Suppressor macrophage (primary cell): ENCODE data around the gene TNIK.
"Not testable (repeated sequence)": the region's sequence is repeated elsewhere in the genome, so short reads cannot be mapped to it uniquely, and the experiment has no call there.

Experiments used
- DNase-seq, 4 experiments: peaks; one replicate each; pipeline ENCODE4 v3.0.0-alpha.2; 2020 to 2022

Gene TNIK

DNA sequence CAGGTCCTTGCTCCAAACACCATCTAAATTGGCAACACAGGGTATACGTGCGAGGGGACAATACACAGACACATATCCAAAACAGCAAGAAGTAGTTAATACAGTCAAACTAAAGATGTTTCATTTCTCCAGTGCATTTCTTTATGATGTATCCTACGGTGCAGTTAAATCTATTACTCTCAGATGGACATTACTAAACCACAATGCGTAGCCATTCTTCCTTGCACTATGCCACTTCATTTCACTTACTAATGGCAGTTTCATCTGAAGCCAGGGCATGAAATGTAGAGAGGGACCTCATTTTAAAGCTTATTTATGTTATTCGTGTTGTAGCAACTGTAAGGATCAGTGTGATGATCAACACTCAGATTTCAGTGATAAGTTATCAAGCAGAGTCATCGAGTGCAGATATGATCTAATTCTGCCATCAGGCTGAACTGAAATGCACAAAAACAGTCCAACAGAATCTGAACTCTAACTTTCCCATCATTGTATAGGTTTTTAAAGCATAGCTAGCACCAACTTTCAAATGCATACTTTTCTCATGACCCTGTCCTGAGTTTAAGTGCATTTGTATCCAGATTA, 14.5 kb downstream of the TNIK start:
- no peak for DNase-seq

DNA sequence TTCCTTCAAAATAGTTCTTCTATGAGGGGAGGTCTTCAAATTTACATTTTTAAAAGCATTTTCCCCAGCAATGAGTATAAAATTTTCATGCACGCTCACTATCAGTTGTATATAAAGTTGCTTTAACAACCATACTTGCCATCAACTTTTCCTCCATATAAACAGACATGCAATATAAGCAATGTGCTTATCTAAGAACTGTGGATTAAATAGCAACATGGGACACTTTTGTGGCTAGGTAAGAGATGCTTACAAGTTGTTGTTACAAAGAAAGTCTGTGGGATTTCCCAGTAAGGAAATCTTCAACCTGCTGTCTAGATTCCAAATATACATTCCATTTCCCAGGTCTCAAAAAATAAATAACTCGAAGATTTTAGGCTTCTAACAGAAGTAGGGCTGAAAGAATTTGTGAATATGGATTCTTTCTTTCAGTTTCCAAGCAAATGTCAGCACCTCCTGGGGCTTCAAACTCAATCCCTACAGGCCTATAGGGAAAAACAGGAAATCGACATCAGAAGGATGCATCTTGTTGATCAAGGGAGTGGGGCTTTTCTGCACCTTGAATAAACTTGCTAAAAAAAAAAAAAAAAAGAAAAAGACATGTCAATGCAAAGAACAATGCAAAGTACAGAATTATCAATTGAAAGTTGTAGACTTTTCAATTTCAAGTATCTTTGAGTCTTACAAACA, 16.1 kb downstream of the TNIK start:
- no peak for DNase-seq

DNA sequence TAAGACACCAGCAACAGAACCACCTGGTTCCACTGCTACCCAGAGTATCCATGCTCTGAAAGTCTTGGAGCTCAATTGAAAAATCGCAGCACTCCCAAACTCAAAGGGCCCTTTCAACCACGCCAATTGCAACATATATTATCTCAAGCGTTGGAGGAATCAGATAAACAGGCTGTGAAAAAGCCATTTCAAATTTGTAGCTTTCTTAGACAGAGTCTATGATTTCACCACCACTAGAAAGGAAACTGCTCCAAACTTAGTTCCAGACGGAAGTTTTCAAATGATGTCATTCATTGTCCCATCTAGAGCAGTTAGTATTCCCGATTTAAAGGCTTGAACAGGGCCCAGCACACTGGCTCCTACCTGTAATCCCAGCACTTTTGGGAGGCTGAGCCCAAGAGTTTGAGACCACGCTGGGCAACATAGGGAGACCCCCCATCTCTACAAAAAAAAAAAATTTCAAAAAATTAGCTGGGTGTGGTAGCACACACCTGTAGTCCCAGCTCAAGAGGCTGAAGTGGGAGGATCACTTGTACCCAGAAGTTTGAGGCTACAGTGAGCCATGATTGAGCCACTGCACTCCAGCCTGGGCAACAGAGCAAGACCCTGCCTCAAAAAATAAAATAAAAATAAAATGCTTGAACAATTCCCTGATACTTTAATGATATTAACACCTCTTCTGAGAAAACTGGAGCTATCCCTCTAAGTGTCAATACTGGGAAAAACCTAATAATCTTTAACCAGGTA, 16.8 kb downstream of the TNIK start:
- no peak for DNase-seq

DNA sequence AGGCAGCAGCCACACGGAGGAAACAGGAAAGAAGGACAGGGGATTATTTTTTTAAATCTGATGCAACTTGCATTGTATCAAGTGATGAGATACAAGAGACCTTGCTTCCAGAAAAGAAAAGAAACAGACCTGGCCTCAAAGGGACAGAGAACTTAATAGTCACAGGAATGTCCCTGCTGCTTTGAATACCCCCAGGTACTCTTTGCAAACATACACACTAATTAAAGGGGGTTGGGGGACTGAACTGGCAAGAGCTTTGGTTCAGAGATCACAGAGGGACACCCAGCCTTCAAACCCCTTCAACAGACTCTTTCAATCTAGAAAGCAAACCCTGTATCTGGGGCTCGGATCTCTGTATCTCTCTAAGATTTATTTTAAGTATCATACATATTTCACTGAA, 18.0 kb downstream of the TNIK start:
- no peak for DNase-seq

DNA sequence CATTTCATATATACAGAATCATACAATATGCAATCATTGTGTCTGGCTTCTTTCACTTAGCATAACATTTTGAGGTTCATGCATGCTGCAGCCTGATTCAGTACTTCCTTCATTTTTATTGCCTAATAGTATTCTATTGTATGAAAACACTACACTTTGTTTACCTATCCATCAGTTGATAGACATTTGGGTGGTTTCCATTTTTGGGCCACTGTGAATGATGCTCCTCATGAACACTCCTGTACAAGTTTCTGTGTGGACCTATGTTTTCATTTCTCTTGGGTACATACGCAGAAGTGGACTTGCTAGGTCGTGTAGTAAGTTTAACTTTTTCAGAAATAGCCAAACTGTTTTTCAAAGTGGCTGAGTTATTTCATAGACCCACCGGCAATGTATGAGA, 18.8 kb downstream of the TNIK start:
- DNase-seq: no peak

DNA sequence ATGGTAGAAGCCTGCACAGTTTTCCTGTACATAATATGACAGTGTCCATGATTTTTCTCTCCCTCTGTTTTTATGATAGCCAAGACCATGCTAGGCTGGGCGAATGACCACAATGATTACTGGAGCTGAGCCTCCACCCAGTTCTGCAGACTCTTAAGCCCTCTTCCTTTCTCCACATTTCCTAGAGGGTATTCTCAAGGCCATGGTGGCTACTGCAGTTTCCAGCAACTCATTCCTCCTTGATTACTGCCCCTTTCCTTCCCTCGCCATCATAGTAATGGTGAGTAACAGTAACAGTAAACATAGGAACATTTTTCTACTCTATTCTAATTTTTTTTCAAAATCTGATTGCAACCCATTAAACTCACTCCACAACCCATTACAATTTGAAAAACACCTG, 20.2 kb downstream of the TNIK start:
- DNase-seq: no peak

DNA sequence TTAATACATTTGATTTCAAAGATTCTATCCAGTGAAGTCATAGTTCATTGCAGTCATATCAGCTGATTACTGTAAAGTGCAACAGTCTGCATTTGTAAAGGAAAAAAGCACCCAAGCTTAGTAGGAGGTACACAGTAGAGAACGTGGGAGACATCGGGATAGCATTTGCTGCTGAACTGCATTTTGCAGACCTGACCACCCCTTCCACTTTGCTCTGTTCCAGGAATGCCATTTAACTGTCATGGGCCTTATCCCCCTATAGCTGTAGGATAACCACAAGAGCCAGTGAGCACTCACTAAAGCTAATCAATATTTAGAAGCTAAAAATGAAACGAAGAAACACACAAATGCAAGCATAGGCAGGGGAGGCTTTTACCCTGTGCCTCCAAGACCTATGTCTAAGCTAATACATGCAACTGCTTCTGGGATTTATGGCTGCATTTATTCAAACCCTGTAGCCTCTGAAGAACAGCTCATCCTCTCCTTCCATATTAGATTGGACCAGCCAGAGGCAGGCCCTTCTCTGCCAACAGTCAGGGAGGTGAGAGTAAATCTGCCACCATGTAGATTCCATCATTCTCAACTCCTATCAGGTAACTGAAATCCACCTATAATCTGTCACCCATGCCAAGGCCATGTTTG, 23.0 kb downstream of the TNIK start:
- DNase-seq: no peak

DNA sequence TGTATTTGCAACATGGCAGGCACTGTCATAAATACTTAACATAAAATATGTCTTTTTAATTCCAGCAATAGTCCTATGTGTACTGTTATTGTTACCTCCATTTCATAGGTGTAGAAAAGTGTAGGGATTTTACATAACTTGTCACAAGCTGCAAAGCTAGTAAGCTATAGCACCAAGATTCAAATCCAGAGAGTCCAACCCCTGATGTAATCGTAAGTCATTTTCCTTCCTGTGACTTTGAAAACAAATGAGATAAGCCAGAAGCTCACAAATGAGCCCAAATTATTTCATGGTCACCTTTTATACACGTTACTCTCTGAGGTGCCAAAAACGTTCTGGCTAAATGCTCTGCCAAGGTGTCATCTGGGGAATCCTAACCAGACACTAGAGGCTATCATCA, 23.8 kb downstream of the TNIK start:
- DNase-seq: no peak

DNA sequence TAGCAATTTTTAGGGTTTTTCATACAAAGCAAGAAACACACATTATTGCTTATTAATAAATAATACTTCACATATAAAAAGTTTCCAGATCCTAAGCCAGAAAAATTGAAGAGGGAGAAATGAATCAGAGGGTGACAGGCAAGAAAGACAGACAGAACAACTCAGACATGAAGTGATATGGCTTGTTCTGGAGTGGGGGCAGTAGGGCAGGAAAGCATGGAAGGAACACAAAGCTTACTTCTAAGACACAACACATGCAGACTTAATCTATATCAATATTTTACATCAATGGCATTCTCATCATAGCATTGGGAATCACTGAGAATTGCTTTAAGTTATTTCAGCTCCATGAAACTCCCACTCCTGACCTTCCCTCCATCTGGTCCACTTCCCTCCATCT, 24.4 kb downstream of the TNIK start:
- no peak for DNase-seq

DNA sequence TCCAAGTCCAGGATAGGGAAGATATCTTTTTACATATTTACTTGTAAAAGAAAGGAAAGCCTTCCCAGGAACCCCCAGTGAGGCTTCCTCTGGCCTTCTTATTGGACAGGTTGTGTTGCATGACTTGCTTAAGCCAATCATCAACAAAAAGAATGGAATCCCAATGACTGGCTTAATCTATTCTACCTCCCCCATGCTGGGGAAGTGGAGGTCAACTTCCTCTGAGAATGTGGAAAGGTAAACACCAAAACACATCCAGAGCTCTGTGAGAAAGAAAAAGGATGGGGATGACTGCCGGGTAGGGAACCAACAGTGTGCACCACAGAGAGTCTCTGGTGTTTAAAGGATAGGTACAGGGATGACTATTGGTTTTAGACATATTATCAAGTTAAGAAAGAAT, 25.1 kb downstream of the TNIK start:
- no peak for DNase-seq

DNA sequence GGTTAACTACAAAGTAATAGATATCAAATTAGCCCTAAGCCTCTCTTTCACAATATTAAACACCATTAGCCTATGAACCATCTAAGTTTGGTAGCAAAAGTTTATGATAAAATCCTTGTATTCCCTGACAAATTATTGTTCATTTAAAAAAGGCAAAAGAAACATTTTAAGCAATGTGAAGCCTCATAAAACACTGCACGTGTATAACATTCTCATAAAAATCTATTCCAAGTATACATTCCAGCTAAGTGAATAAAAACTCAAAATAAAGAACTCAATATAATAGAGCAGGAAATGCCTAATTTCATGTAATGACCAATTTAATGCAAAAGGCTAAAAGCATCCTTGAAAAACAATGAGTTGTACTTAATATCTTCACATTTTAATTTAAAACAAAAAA, 27.7 kb downstream of the TNIK start:
- no peak for DNase-seq

DNA sequence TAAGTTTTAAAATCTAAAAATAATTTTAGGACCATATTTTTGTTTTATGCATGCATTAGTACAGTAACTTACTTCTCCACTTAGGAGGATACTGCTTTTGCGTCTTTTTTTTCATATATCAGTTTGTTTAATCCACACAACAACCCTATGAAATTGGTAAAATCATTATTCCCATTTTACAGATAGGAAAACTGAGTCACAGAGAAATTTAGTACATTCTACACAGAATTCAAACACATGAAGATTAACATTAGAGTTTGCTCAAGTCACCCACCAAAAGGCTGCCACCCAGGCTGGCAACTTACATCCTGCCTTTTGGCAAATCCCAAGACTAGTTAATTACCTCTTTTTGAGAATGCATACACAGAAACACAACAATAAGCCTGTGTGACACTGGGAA, 28.7 kb downstream of the TNIK start:
- no peak for DNase-seq

DNA sequence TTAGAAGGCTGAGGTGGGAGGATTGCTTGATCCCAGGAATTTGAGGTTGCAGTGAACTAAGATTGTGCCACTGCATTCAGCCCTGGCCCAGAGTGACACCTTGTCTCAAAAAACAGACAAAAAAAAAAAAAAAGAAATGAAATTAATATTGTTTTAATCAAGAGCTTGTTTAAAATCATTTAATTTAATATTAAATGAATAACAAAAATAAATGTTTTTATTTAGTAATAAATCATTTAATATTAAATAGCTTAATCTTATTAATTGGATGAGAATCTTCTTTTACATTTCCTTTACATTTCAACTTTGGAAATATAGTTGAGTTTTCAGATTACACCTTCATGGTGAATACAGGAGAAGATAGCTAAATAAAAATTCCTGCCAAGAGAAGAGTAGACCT, 29.7 kb downstream of the TNIK start:
- no peak for DNase-seq

DNA sequence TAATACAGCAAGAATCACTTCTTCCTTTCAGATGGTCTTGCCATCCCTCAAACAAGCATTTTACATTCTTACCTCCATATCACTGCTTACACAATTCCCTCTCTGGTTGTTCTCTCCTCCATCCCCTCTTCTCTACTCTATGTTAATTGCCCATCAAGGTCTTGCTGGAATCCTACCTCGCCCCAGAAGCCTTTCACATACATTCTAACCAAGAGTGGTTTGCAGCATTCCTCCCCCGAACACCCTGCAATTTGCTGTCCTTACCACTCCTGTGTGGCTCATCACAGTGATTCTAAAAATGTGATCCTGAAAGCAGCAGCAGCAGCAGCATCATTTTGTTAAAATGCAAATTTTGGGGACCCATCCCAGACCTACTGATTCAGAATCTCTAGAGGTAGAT, 30.6 kb downstream of the TNIK start:
- DNase-seq: no peak

DNA sequence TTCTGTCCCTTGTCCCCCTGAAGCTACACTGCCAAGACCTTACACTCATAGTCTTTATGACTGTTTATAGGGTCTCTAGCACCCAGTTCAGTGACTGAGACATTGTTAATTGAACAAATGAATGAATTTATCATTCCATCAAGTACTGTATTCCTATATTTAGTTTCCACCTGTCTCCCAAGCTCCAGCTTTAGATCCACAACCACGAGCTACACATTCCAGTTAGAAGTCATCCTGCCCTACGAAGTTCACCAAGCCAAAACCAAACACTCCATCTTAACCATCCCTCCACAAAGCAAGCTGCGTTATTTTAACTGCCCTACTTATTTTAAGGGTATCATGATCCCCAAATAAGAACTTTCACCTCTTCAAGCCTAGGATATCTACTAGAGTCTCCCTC, 31.3 kb downstream of the TNIK start:
- DNase-seq: no peak

DNA sequence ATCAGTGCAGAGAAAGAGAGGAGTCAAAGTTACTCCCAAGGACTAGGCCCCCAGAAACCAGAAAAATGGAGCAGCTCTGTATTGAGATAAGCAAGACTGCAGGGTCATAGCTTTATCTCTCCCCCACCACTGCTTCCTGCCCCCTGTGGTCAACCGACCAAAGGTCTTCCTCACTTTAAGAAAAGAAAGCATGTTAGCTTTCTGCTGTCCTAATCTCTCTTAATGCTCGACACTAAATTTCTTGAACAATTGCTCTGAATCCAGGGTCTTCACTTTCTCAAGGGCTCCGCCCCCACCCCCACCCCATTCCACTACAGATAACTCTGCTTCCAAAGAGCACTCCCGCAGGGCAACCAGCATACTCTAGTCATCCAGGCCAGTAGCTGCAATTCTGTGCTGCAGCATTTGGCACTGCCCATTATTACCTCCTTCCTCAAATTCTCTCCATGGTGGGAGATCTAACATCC, 31.9 kb downstream of the TNIK start:
- peak in 3 of 4 experiments; percentile 20 to 51 (median 40) for DNase-seq

DNA sequence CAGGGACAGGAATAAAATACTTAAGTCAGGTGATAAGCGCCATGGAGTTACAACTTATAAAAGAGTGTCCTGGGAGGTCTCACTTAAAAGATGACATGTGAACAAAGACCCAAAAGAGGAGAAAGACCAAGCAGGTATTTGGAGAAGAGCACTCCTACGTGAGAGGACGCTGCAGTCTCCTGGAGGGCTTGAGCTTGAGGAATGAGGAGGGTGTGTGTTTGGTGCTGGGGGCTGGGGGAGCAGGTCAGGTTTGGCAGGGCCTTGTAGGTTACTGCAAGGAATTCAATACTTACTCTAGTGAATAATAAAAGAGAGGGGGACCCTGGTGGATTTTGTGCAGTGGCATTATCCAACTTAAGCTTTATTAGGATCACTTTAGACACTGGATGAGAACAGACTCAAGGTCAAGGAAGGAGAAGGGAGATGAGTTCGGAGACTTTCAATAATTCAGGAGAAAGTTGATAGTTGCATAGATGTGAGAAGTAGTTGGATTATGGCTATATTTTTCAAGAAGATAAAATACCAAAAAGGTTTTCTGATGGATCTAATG, 32.4 kb downstream of the TNIK start:
- DNase-seq: no peak

DNA sequence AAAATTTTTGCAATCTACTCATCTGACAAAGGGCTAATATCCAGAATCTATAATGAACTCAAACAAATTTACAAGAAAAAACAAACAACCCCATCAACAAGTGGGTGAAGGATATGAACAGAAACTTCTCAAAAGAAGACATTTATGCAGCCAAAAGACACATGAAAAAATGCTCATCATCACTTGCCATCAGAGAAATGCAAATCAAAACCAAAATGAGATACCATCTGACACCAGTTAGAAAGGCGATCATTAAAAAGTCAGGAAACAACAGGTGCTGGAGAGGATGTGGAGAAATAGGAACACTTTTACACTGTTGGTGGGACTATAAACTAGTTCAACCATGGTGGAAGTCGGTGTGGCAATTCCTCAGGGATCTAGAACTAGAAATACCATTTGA, 36.1 kb downstream of the TNIK start:
- not testable (repeated sequence) for DNase-seq

DNA sequence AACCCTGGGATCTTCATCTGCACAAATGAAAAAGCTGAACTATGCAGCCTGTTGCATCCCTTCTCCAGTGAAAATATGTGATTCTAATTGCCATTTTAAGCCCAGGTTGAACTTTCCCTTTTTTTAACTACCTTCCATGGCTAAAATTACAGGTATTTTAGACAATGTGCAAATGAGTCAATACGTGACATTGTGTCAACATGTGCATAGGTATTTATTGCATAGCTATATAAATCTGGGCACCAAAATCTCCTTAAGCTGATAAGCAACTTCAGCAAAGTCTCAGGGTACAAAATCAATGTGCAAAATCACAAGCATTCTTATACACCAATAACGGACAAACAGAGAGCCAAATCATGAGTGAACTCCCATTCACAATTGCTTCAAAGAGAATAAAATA, 37.4 kb downstream of the TNIK start:
- not testable (repeated sequence) for DNase-seq

DNA sequence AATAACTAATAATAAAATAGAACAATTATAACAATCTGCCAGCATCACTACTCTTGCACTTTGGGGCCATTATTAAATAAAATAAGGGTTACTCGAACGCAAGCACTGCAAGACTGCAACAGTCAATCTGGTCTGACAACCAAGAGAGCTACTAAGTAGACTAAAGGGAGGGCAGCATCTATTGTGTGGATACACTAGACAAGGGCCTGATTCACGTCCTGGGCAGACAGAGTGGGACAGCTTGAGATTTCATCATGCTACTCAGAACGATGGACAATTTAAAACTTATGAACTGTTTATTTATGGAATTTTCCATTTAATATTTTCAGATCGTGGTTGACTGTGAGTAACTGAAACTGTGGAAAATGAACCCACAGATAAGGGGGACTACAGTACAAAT, 39.5 kb downstream of the TNIK start:
- DNase-seq: no peak

DNA sequence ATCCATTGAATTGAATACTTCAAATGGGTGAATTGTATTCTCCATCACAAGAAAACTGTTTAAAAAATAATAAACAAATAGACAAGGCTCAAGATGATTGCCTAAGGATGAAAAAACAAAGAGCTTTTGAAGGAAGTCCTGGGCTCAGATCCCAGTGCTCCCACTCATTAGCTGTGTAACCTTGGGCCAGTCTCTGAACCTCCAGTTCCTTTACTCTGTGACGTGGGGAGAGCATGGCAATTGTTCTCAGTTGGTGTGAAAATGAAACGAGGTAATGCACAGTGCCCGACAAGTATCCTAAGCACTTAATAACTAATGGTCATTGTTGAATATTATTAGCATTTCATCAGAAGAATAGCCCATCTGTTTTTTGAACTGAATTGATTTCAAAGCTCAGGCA, 40.7 kb downstream of the TNIK start:
- DNase-seq: no peak

DNA sequence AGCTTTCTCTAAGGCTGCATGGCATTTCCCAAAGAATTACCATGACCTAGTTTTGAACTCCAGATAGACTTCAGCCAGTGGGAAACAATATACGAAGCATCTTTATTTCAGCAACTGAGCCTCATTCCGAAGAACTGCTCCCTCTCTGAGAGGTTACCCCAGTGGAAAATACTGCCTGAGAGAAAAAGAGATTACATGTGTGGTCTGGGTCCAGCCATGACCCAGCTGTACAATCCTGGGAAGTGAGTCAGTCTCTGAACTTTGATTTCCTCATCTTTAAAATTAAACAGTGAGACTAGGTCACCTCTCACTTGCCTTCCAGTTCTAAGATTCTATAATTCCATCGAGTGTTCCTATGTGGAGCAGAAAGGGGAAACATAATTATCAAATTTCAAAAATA, 42.4 kb downstream of the TNIK start:
- DNase-seq: no peak

DNA sequence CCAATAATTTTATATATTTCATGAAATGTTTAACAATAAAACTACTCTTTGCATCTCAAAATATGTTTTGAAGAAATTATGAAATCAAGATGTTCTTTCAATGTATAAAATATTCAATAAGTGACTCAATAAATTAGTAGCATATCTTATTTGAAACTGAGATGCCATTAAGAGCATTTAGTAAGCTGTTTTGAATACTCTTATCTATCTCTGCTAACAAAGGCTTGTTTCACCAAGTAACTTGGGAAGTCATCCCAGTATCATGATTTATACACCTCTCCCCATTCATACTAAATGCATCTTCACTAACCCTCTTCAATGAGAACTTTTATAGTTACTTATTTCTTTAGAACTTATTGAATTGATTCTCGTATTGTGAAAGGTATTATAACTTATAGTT, 43.1 kb downstream of the TNIK start:
- DNase-seq: no peak
